Sigmoid colon (tissue), 7 donors: ENCODE measurements around the gene CD163. TPM values are rescaled to one million over a fixed set of nuclear protein-coding genes. Genes with fewer than 3 reads are reported as not detected.
"Not testable (repeated sequence)": the region's sequence is repeated elsewhere in the genome, so short reads cannot be mapped to it uniquely, and the experiment has no call there.

Experiments
- DNase-seq: peaks from one replicate; pipeline ENCODE4 v3.0.0-alpha.2; 2019
- H3K27ac ChIP-seq, 4 donors: fragments of 200-600 bp; sonication (generic); one replicate each; pipeline ENCODE4 v1.5.1; 2016 to 2019; ENCODE audit warnings: mild to moderate bottlenecking in 1 of 4
- H3K27me3 ChIP-seq, 3 donors: fragments of 200-600 bp; sonication (generic); one replicate each; pipeline ENCODE4 v1.5.1; 2019; ENCODE audit warnings: mild to moderate bottlenecking in 1 of 3
- H3K36me3 ChIP-seq, 4 donors: fragments of 200-600 bp; sonication (generic); one replicate each; pipeline ENCODE4 v1.5.1; 2016 to 2019
- H3K4me1 ChIP-seq, 4 donors: fragments of 200-600 bp; sonication (generic); one replicate each; pipeline ENCODE4 v1.5.1; 2017 to 2019
- H3K4me3 ChIP-seq, 4 donors: fragments of 200-600 bp; sonication (generic); one replicate each; pipeline ENCODE4 v1.5.1; 2017 to 2019; ENCODE audit warnings: mild to moderate bottlenecking in 2 of 4, moderate library complexity in 1 of 4
- H3K9me3 ChIP-seq, 4 donors: fragments of 200-600 bp in 3 of 4; sonication (generic) in 3 of 4; one replicate each; pipeline versions ENCODE4 v1.5.1 to v1.6.1; 2013 to 2019
- CTCF ChIP-seq, 4 experiments: fragments of 450-650 bp in 3 of 4; fragments of 200-600 bp in 1 of 4; IDR thresholded peaks; one replicate each; pipeline ENCODE4 v1.5.1; 2016 to 2019; ENCODE audit warnings: antibody characterized with exemption in 4 of 4, mild to moderate bottlenecking in 3 of 4, moderate library complexity in 2 of 4
- EP300 ChIP-seq, 4 donors: sonication (generic); formaldehyde crosslinking; IDR thresholded peaks; one replicate each; pipeline ENCODE4 v1.6.1; 2017; ENCODE audit warnings: antibody characterized with exemption in 4 of 4
- POLR2A ChIP-seq, 2 donors: fragments of 450-650 bp; IDR thresholded peaks; one replicate each; pipeline ENCODE4 v1.6.1; 2016; ENCODE audit warnings: antibody characterized with exemption in 2 of 2, mild to moderate bottlenecking in 2 of 2, moderate library complexity in 2 of 2
- POLR2AphosphoS5 ChIP-seq, 4 donors: sonication (generic); formaldehyde crosslinking; IDR thresholded peaks; one replicate each; pipeline ENCODE4 v1.6.1; 2017; ENCODE audit warnings: antibody characterized with exemption in 4 of 4
- WGBS, 2 donors: extraction: QIAGEN DNeasy Blood & Tissue Kit; methylation state at CpG; one replicate each; pipeline ENCODE4 v1.1.7; 2013; 5-methylcytosine and 5-hydroxymethylcytosine counted together
- intact Hi-C: fragments of 100-400 bp; cut with DNase I; formaldehyde crosslinking; loops from one replicate; pipeline ENCODE4 v1.15.1; 2023
- polyA plus RNA-seq, 3 donors: library from polyadenylated mRNA; stranded (reverse); fragments of 200-250 nt; gene quantifications; one replicate each; pipeline ENCODE4 v1.2.3, GENCODE V29; 2013
- total RNA-seq, 4 donors: library from RNA; depleted of rRNA; stranded (reverse); fragments of >200 nt; gene quantifications; one replicate each; pipeline ENCODE4 v1.1.0, GENCODE V29; 2016
- donor health status: healthy with polysubstance abuse.
- donor health status: Bipolar disorder and iron deficiency.
- donor health status: healthy.

CD163 gene
- total and polyA plus RNA-seq, 7 donors: 21.0 to 254 (median 108) TPM

- H3K4me1 ChIP-seq: no peaks in the 10 kb centered on the region
- DNase-seq: peak; percentile 62
Observed at GRCh38 chr12:7512553-7512952, 9.0 kb upstream of the CD163 start.

GRCh38 chr12:7509793-7510470, 6.4 kb upstream of the CD163 start:
- H3K4me1 ChIP-seq, H3K36me3 ChIP-seq, H3K4me3 ChIP-seq, intact Hi-C loops, DNase-seq, H3K9me3 ChIP-seq, H3K27ac ChIP-seq, H3K27me3 ChIP-seq: not testable (repeated sequence)
- WGBS, 2 donors: 86 to 91% methylated on average over 14 of the region's 14 CpGs

More at GRCh38 chr12:7512553-7512952, 9.0 kb upstream of the CD163 start:
- Histone ChIP-seq H3K27ac (no peak overlapping the region), H3K4me3 (no peak overlapping the region), H3K36me3 (no peaks in the 10 kb centered on the region), H3K27me3 (no peaks in the 10 kb centered on the region), H3K9me3 (no peaks in the 10 kb centered on the region)
- TF ChIP-seq CTCF (IDR thresholded peaks at IDR 0.05) (no peak), POLR2A (IDR thresholded peaks at IDR 0.05) (no peak), EP300 (IDR thresholded peaks at IDR 0.05) (no peak), POLR2AphosphoS5 (IDR thresholded peaks at IDR 0.05) (peak in 1 of 4 donors; percentile 7)
- WGBS, 2 donors: 73 to 79% methylated on average over 3 of the region's 3 CpGs
- intact Hi-C loops: no loop called here

- 71 to 79% methylated on average over 3 of the region's 3 CpGs for WGBS, 2 donors
- no peaks in the 10 kb centered on the region for H3K4me1 ChIP-seq
- no peaks in the 10 kb centered on the region for H3K9me3 ChIP-seq
- H3K4me3 ChIP-seq: peak overlapping the region in 3 of 4 donors; percentile 6 to 26 (median 23)
- intact Hi-C loops: no loop called here
- peak overlapping the region in 3 of 4 donors; percentile 47 to 52 (median 52) for H3K27ac ChIP-seq
- TF ChIP-seq EP300 (IDR thresholded peaks at IDR 0.05) (no peak), CTCF (IDR thresholded peaks at IDR 0.05) (no peak), POLR2AphosphoS5 (IDR thresholded peaks at IDR 0.05) (no peak), POLR2A (IDR thresholded peaks at IDR 0.05) (no peak)
- DNase-seq: no peak
- H3K36me3 ChIP-seq: no peaks in the 10 kb centered on the region
- H3K27me3 ChIP-seq: no peaks in the 10 kb centered on the region
Observed at GRCh38 chr12:7502612-7503011, 965 bp downstream of the CD163 start.

- no peaks in the 10 kb centered on the region for H3K9me3 ChIP-seq
- no peaks in the 10 kb centered on the region for H3K36me3 ChIP-seq
- no peaks in the 10 kb centered on the region for H3K27me3 ChIP-seq
- peak overlapping the region in 3 of 4 donors; percentile 0 to 26 (median 23) for H3K4me3 ChIP-seq
- DNase-seq: no peak
- no peak for TF ChIP-seq EP300 (IDR thresholded peaks at IDR 0.05)
- no peak for TF ChIP-seq POLR2A (IDR thresholded peaks at IDR 0.05)
- TF ChIP-seq POLR2AphosphoS5 (IDR thresholded peaks at IDR 0.05): no peak
- no peak for TF ChIP-seq CTCF (IDR thresholded peaks at IDR 0.05)
- H3K4me1 ChIP-seq: no peaks in the 10 kb centered on the region
- H3K27ac ChIP-seq: peak overlapping the region in 2 of 4 donors; percentile 52
- 75 to 81% methylated on average over 6 of the region's 6 CpGs for WGBS, 2 donors
- intact Hi-C loops: no loop called here
Observed at GRCh38 chr12:7501031-7501588, 2.5 kb downstream of the CD163 start.

- Histone ChIP-seq H3K4me3 (peak overlapping the region in 2 of 4 donors; percentile 13 to 26), H3K27ac (peak overlapping the region in 3 of 4 donors; percentile 34 to 52 (median 52)), H3K4me1 (no peaks in the 10 kb centered on the region), H3K27me3 (no peaks in the 10 kb centered on the region), H3K36me3 (no peaks in the 10 kb centered on the region), H3K9me3 (no peaks in the 10 kb centered on the region)
- TF ChIP-seq POLR2A (IDR thresholded peaks at IDR 0.05) (no peak), CTCF (IDR thresholded peaks at IDR 0.05) (no peak), POLR2AphosphoS5 (IDR thresholded peaks at IDR 0.05) (peak in 1 of 4 donors; percentile 12)
- DNase-seq: no peak
- intact Hi-C loops: no loop called here
- 86 to 95% methylated on average over 1 of the region's 1 CpG for WGBS, 2 donors
Observed at GRCh38 chr12:7499636-7500035, 3.9 kb downstream of the CD163 start.
